DMS114 treated with DMSO at 0.1 percent for 48 hours (cell line): ENCODE results near the gene KRT1.

Experiments
- DNase-seq: peaks from one replicate; lab custom pipeline; 2025; ENCODE audit not compliant: unreplicated experiment; lab: John Stamatoyannopoulos, UW

The KRT1 gene

DNA sequence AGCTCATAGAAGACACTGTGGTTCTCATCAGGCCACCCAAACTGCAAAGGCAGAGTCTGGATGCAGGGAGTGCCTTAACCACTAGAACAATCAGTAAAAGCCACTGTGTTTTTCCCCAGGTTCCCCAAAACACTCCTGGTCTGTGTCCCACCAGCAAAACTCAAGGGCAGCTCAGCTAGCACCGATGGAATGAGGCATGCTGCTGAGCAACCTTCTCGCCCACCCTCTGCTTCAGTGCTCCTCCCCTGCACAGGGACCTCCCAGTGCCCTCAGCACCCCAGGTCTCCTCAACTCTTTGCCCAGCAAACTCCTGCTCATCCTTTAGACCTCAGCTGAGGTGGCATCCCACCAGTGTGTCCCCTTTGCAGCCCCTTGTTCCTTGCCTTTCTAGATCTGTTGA, 19.2 kb upstream of the KRT1 start:
- DNase-seq: no peak

- no peak for DNase-seq
Measured at GRCh38 chr12:52698651-52699340, 18.6 kb upstream of the KRT1 start.

- no peak for DNase-seq
Measured at GRCh38 chr12:52697058-52697582, 16.9 kb upstream of the KRT1 start.

DNA sequence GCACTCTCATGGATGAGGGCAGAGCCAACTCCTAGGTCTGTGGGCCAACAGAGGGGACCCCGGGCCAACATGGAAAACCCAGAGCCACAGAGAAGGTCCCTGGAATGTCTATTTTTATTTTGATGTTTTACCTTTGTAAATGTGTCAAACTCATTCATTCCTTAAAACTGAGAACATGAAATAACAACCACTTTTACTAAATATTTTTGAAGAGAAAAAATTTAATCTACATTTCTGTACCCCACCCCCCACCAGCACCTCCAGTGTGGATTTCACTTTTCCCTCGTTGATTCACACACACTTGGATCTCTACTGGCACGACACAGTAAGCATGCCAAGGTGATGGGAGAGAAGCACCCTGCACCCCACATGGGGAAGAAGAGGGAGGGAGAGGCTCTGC, 16.4 kb upstream of the KRT1 start:
- DNase-seq: no peak

DNA sequence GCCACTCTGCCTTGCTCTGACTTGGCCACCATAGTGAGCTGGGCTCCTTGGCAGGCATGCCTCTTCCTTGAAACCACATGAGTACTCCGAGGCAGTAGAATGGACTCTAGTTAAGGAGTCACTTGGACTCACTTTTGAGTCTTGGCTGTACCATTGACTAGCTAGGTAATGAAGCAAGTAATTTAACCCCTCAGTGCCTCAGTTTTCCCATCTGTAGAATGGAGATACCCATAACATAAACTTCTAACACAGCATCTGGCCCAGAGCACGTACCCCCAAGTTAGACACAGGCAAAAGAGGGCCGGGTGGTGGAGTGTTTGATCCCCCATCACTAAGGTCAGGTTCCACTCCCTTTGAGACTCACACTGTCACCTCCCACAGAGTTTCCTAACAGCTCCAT, 14.8 kb upstream of the KRT1 start:
- no peak for DNase-seq

- no peak for DNase-seq
Measured at GRCh38 chr12:52694151-52694550, 13.9 kb upstream of the KRT1 start.

- no peak for DNase-seq
Measured at GRCh38 chr12:52693261-52693660, 13.1 kb upstream of the KRT1 start.

DNA sequence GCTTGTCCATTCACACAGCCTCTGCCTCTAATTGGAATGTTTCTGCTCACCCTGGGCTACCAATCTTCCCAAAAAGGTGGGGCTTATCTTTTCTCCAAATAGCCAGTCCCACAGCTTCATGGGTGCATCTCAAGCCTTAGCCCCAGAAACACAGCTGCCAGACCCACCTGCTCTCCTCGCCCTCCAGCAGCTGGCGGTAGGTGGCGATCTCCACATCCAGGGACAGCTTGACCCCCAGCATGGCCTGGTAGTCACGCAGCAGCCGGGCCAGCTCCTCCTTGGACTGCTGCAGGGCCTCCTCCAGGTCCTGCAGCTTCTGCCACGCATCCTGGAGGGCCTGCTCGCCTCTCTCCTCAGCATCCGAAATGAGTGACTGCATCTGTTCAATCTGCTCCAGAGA, 12.0 kb upstream of the KRT1 start:
- DNase-seq: no peak

GRCh38 chr12:52691841-52692150, 11.6 kb upstream of the KRT1 start:
- DNase-seq: no peak

DNA sequence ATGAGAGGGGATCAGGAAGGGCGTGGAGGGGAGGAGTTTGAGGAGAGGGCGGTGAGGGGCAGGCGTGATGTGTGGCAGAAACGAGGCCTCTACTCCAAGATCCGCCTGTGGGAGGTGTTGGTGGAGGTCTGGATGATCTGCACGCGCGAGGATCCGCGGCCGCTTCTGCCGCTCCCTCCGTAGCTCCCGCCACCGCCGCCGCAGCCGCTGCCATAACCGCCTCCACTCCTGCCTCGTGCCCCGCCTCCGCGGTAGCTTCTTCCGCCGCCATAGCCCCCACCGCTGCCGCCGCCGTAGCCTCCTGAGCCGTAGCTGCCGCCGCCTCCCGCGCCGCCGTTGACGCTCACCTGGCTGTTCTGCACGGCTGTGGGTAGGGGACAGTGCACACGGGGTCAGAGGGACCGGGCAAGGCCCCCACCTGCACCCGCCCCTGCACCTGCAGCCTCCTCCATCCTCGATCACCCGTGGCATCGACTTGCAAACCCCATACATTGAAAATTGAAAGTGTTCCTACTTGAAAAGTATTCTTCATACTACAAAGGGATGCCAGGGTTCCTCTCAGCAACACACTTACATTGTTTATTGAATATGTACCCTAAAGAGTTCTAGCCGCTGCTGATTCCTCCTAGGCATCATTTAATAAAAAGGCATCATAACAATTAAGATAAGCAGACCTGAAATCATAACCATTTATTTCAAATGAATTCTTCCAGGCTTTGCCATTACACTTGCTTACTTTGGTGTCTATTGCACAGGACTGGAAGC, 11.1 kb upstream of the KRT1 start:
- DNase-seq: no peak

DNA sequence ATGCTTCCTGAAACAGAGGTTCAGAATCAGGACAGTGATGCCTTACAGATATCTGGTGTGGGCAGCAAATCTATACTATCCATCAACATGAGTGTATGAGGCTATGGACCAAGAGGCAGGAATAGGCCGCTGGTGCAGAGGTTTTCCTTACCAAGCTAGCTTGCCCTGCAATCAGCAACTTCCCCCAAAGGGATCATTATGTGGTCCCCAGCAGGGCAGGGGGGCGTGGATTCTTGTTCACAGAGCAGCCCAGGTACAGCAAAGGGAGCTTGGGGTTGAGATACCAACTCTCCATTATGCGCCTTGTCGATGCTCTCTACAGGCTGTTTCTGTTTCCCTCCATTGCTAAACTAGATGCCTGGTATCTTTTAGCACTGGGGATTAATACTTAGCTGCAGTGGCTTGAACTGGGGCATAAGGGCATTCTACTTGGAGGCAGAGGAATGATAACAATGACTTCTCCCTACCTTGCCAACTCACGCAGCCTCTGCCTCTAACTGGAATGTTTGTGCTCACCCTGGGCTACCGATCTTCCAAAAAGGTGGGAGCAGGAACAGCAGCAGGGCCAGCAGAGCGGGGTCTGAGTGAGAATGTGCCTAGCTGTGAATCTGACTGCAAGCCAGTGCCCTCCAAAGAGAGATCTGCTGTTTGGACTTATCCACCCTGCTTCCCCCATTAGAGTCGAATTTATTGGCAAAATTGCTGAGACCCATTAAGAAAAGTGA, 10.3 kb upstream of the KRT1 start:
- no peak for DNase-seq

GRCh38 chr12:52689936-52690335, 9.7 kb upstream of the KRT1 start:
- no peak for DNase-seq

GRCh38 chr12:52689239-52689638, 9.0 kb upstream of the KRT1 start:
- no peak for DNase-seq

DNA sequence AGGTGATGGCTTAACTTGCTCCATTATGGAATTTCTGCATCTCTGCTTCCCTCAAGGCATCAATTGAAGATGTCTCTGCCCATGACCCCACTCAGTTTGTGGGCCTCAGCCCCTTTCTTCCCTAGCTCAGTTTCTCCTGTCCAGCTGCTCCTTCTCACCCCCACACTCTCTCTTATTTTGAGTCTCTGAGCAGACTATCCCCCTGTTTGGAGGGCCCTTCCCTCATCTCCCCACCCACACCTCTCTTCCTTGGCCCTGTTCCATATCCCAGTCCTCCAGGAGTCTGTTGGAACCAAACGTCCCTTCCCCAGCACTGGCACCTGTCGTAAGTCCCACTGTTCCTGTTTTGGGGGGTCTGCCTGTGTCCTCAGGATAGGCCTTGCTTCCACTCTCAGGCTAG, 8.3 kb upstream of the KRT1 start:
- no peak for DNase-seq

GRCh38 chr12:52687497-52688385, 7.5 kb upstream of the KRT1 start:
- no peak for DNase-seq

DNA sequence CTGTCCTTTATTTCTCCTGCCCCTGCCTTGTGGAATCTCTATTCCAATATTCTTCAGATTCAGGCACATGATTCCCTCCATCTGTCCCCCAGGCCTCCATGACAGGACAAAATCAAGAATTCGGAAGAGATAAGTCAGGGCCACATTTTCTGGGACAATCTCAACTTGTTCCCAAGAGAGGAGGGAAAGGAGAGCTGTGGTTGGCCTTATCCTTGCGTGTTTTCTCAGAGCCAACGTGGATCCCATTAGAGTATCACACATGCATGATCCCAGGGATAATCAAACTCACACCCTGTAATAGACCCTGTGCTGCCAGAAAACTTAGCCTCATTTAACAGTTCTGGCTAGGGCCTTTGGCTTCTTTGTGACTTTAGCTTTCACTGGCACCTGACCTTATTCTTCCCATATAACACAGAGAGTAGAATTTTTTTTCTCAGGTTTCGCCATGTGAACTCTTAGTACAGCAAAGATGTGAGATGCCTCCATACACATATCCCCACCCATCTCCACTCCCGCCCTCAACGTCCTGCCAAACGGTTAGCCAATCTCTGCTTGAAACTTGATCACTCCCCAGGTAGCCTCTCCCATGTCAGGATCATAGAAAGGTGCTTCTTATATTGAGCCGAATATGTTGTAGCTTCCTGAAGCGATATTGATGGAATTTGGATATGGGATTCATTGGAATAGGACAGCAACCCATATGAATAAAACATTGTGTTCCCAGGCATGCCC, 6.7 kb upstream of the KRT1 start:
- no peak for DNase-seq

DNA sequence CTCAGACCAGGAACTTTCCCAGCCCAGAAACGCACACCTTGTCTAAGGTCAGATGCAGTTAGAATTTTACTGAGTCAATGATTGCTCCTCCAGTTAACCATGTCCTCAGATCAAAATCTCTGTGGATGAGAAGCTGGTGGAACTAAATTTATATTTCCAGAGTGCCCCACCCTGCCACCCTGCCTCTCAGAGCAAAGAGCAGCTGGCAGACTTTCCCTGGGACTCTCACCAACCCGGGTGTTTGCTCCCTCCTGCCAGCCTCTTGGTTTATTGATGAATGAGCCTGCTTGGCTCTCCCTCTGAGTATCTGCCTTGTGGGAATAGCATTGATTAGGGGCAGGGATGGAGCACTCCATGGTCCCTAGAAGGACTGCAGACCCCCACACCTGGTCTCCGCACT, 5.9 kb upstream of the KRT1 start:
- no peak for DNase-seq

- no peak for DNase-seq
Measured at GRCh38 chr12:52685406-52685890, 5.2 kb upstream of the KRT1 start.

DNA sequence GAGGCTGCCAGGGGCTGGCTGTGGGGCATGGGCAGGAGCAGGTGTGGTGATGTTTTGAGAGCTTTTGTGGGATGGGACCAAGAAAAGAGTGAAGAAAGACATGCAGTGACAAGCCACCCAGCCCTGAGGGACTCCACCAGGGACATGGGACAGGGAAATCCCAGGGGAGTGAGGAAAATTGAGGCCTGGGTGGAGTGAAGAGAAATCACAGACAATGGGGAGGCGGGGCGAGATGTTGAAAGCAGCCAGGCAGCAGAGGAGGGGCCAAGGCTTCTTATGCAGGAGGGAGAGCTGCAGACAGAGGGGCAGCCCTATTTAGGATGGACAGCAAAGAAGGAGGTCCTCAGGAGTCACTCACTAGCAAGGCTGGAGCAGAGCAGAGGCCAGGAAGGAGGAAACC, 4.2 kb upstream of the KRT1 start:
- DNase-seq: no peak

- DNase-seq: no peak
Measured at GRCh38 chr12:52683575-52684300, 3.5 kb upstream of the KRT1 start.
